Activated CD8-positive, alpha-beta memory T cell treated with anti-CD3 and anti-CD28 coated beads, Interleukin-2, amount 10 ng/mL, durations not matched to agents 7 days and 5 days (primary cell): ENCODE results near the gene FCN1. TPM values are rescaled to one million over a fixed set of nuclear protein-coding genes. Genes with fewer than 3 reads are reported as not detected.

Experiments used
- ATAC-seq: fragments of 150-1000 bp; cut with Tn5 transposase; one replicate; pipeline ENCODE4 v1.10.0; 2021; ENCODE audit warnings: moderate library complexity
- CTCF ChIA-PET: fragments of 350-600 bp; sonication (Branson Sonifier 250); formaldehyde crosslinking; loops from one replicate; lab custom pipeline; 2021; ENCODE audit warnings: antibody characterized with exemption; lab: Charles Lee
- DNase-seq: peaks from one replicate; pipeline ENCODE4 v3.0.0-alpha.2; 2020
- H3K27ac Mint-ChIP-seq: one replicate; pipeline ENCODE4 v1.8.0; 2021; ENCODE audit warnings: mild to moderate bottlenecking, mixed read lengths
- H3K27me3 Mint-ChIP-seq: one replicate; pipeline ENCODE4 v1.8.0; 2021; ENCODE audit warnings: mixed read lengths
- H3K36me3 Mint-ChIP-seq: one replicate; pipeline ENCODE4 v1.8.0; 2021; ENCODE audit warnings: mild to moderate bottlenecking, mixed read lengths
- H3K4me1 Mint-ChIP-seq: one replicate; pipeline ENCODE4 v1.8.0; 2021; ENCODE audit warnings: mixed read lengths
- H3K4me3 Mint-ChIP-seq: one replicate; pipeline ENCODE4 v1.8.0; 2021; ENCODE audit warnings: mild to moderate bottlenecking, moderate library complexity, mixed read lengths
- H3K9me3 Mint-ChIP-seq: one replicate; pipeline ENCODE4 v1.8.0; 2022; ENCODE audit warnings: low read depth, mixed read lengths
- total RNA-seq, 2 experiments: library from RNA; stranded (reverse); gene quantifications; one replicate each; pipeline ENCODE4 v1.2.3, GENCODE V29; 2021

FCN1 gene
- total RNA-seq, 2 experiments from 2014 or later = not detected

DNA sequence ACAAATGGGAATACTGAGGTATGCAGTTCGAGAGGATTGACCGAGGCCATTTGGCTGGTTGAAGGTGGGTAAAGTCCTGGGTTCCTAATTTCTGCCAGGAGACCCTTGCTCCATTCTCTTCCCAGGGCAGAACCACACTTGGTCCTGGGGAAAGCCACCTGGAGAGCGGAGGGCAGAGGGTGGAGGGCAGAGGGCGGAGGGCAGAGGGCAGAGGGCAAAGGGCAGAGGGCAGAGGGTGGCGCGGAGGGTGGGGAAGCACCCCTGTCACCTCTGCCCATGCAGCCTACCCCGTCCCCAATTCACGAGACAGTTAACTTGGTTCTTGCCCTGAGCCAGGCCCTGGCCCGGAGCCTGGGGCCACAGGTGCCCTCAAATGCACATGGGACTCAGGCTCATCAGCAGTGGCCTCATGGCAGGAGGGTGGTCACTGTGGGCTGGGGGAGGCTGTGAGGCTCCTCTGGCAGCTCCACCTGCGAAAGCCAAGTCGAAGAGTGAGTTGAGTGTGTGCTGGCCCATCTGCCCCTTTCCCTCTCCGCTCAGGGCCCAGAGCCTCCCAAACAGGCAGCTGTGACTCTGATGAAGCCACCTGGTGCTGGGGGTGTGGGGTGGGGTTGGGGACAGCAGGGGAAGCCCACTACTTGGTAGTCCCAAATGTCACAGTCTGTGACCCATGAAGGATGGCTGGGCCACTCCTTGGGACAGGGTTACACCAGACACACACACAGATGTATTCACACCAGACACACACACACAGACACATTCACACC is 28.0 kb upstream of the FCN1 start:
- Mint-ChIP-seq H3K27me3 (no peaks in the 10 kb centered on the region), H3K36me3 (no peaks in the 10 kb centered on the region), H3K4me1 (no peaks in the 10 kb centered on the region), H3K27ac (no peak overlapping the region), H3K9me3 (no peaks in the 10 kb centered on the region), H3K4me3 (no peak overlapping the region)
- no peak for DNase-seq
- CTCF ChIA-PET = no interaction called here
- ATAC-seq = no peak

DNA sequence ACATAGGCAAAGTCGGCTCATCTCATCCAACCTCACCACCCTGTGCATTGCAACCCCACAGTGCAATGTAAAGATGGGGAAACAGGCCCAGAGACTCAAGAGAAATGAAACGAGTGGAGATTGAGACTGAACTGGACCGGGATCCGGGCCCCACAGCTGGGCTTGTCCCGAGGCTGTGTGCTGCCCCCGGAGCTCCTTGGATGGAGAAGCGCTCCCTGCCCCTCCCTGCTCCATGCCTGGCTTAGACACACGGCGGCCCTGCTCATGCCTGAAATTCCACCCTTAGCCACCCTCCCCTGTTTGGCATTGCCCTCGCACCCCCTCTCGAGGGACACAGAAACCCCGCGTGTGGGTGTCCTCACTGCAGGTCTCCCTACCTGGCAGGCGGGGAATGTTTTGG is 27.2 kb upstream of the FCN1 start:
- ATAC-seq (no peak), DNase-seq (no peak)
- no peaks in the 10 kb centered on the region for H3K4me1 Mint-ChIP-seq
- H3K9me3 Mint-ChIP-seq = no peaks in the 10 kb centered on the region
- H3K27ac Mint-ChIP-seq = no peak overlapping the region
- H3K36me3 Mint-ChIP-seq = no peaks in the 10 kb centered on the region
- no peaks in the 10 kb centered on the region for H3K27me3 Mint-ChIP-seq
- CTCF ChIA-PET = no interaction called here
- no peak overlapping the region for H3K4me3 Mint-ChIP-seq

DNA sequence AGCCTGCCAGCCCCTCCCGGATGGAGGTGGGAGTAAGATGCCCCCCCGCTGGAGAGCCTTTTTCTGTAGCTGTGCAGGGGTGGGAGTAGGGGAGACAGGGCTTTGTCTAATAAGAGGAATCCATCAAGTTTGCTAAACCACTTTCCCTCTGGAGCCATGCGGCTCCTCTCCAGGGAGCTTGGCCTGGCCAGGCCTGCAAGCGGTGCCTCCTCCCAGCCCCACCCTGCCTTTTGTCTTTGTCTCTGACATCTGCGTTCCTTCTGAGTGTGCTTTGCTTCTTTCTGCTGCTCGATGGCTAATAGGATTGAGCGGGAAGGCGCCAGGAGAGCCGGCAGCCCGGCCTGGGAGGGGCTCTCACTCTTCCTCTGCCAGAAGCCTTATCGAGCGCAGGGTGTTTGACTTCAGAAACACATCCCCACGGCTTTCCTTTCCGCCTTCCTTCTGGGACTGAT is 26.7 kb upstream of the FCN1 start:
- no peak overlapping the region for H3K27ac Mint-ChIP-seq
- H3K27me3 Mint-ChIP-seq = no peaks in the 10 kb centered on the region
- H3K36me3 Mint-ChIP-seq = no peaks in the 10 kb centered on the region
- DNase-seq (no peak), ATAC-seq (no peak)
- no peaks in the 10 kb centered on the region for H3K4me1 Mint-ChIP-seq
- CTCF ChIA-PET = no interaction called here
- no peak overlapping the region for H3K4me3 Mint-ChIP-seq
- H3K9me3 Mint-ChIP-seq = no peaks in the 10 kb centered on the region

DNA sequence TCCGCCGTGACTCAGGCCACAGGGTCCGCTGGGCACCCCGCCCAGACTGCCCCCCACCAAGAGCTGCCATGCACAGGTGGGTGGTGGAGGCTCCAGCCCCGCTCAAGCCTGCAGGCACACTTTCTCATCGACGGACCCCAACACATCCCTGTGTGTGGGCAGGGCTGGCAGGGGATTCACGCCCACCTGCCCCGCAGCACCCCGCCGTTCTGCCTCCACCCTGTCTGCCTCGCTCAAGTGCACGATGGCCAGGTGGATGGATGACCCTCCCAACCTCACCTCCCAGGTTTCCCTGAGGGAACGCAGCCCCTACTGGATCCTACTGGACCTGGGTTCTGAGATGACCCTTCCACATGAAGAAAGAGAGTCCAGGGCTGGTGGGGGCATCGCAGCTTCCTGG is 26.1 kb upstream of the FCN1 start:
- Mint-ChIP-seq H3K4me3 (no peak overlapping the region), H3K9me3 (no peaks in the 10 kb centered on the region), H3K27ac (no peak overlapping the region), H3K27me3 (no peaks in the 10 kb centered on the region), H3K36me3 (no peaks in the 10 kb centered on the region), H3K4me1 (no peaks in the 10 kb centered on the region)
- CTCF ChIA-PET = no interaction called here
- ATAC-seq = no peak
- no peak for DNase-seq

DNA sequence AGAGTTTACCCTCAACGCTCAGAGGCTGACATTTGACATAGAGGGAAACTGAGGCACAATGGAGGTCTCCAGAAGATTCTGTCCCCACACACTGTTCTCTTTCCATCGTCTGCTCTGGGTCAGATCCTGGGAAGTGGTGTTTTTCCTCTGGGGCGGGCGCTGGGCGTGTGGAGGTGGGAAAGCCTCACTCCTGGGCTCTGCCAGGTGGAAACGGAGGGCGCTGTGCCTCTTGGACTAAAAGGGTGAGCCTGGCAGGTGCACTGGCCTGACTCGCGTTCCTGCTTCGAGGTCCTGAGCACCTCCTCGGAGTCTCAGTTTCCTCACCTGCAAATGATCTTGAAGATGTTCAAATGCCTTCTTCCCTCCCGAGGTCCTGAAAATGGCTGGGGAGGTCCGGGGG is 25.7 kb upstream of the FCN1 start:
- Mint-ChIP-seq H3K4me1 (no peaks in the 10 kb centered on the region), H3K27ac (no peak overlapping the region), H3K4me3 (no peak overlapping the region), H3K36me3 (no peaks in the 10 kb centered on the region), H3K9me3 (no peaks in the 10 kb centered on the region), H3K27me3 (no peaks in the 10 kb centered on the region)
- ATAC-seq (no peak), DNase-seq (no peak)
- CTCF ChIA-PET = no interaction called here

DNA sequence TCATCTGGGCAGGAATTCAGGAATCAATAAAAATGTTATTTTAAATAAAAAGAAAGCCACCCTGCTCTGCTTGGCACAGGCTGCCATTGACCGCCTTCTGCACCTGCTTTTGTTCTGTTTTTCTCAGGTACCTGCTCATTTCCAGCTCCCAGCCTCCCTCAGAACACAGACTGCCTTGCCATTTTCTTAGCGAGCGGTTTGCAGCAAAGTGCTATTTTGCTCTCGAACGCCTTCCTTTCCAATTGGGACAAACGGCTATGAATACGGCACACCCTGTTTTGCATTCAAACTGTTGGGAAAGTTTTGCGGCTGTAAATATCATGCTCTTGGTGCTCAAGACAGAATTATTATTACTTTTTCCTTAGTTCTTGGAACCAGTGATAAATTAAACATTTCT is 25.1 kb upstream of the FCN1 start:
- no peaks in the 10 kb centered on the region for H3K27me3 Mint-ChIP-seq
- DNase-seq (no peak), ATAC-seq (no peak)
- H3K4me3 Mint-ChIP-seq = no peak overlapping the region
- CTCF ChIA-PET = no interaction called here
- no peaks in the 10 kb centered on the region for H3K36me3 Mint-ChIP-seq
- no peak overlapping the region for H3K27ac Mint-ChIP-seq
- no peaks in the 10 kb centered on the region for H3K4me1 Mint-ChIP-seq
- H3K9me3 Mint-ChIP-seq = no peaks in the 10 kb centered on the region

DNA sequence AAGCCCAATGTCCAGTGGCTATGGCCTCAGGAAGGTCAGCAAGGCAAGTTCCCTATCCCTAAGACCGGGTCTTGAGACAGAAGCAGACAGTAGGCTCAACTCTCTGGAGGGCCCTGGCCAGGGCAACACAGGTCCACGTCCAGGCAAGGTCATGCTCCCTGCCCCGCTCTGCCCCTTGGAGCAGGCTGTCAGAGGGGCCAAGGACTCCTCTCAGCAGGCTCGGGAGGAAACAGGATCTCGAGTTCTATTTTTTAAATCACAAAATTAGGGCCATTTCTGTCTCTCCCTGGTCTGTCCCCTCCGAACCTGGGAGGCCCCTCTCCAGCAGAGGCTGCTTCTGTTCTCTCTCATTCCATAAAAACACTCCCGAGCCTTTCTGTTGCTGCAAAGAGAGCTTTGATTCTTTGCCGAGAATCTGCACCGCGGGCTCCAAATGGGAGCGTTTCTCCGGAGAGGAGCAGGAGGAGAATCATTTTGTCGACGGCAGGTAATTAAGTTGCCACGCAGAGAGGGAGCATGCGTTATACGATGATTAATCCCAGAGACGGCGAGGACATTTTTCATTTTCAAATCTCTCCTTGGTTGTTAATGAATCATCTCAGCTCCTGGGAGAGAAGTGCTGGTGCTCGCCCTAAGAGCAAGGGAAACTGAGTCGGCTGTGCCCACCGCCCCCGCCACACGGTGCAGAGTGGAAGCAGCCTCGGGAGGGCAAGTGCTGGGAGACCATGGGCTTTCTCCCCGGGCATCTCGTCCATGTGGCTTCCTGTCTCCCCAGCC is 24.5 kb upstream of the FCN1 start:
- CTCF ChIA-PET = no interaction called here
- H3K27ac Mint-ChIP-seq = no peak overlapping the region
- H3K4me3 Mint-ChIP-seq = no peak overlapping the region
- H3K36me3 Mint-ChIP-seq = no peaks in the 10 kb centered on the region
- H3K4me1 Mint-ChIP-seq = no peaks in the 10 kb centered on the region
- DNase-seq (no peak), ATAC-seq (no peak)
- no peaks in the 10 kb centered on the region for H3K9me3 Mint-ChIP-seq
- H3K27me3 Mint-ChIP-seq = no peaks in the 10 kb centered on the region

DNA sequence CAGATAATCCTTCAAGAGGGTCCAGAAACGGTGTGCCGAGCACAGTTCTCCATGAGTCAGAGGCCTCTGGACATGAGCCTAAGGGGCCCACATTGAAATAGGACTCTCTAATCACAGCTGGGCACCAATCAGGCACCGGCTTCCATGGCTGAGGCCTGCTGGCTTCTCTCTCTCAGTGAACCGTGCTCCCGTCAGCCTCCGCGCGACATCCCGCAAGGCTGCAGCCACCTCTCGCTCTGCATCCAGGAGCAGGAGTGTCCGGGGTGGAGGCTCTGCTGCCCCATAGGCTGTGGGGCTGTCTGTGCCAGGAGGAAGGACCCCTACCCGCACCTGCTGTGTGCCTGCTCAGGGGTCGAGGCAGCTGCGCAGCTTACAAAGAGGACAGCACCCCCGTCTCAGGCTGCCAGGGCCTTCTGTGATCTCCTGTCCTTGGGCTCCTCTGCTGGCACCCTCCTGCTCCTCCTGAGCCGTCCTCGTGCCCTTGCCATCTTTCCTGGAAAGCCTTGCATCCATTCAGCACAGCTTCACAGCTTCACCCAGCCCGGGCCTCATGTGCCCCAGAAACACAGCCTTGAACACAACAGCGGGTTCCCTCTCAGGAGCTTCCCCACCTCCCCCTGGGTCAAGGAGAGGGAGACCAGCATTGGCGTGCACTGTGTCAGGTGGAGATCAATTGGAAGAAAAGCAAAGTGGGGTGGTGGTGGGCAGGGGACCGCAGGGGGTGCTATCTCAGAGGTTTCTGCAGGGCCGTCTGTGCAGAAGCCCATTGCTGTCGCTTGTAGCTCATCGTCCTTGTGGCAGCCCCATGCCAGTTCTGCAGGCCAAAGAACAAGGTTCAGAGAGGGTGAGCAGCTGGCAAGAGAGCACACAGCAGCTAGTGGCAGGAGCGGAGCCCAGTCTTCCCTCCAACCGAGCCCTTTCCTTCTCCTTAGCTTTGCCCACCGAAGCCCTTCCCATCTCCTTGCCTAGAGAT is 22.8 kb upstream of the FCN1 start:
- Mint-ChIP-seq H3K36me3 (no peaks in the 10 kb centered on the region), H3K9me3 (no peaks in the 10 kb centered on the region), H3K27me3 (no peaks in the 10 kb centered on the region), H3K4me3 (no peak overlapping the region), H3K4me1 (no peaks in the 10 kb centered on the region), H3K27ac (no peak overlapping the region)
- DNase-seq (no peak), ATAC-seq (no peak)
- CTCF ChIA-PET = no interaction called here

DNA sequence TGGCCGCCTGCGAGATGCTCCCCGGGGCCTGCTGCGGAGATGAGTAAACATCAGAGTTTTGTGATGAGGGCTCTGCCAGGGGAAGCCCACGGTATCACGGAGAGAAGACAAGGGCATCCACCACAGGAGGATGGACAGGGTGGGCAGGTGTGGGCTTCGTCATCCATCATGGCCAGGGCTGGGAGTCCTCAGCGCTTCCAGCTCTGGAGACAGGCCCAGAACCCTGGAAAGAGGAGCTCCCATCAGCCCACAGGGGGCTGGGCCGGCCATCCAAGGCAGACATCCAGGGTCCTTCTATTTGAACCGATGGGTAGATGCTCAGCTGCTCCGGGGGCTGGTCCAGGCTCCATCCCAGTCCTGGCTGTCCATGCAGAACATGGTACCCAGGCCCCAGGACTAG is 22.1 kb upstream of the FCN1 start:
- Mint-ChIP-seq H3K4me1 (no peaks in the 10 kb centered on the region), H3K27ac (no peak overlapping the region), H3K9me3 (no peaks in the 10 kb centered on the region), H3K27me3 (no peaks in the 10 kb centered on the region), H3K36me3 (no peaks in the 10 kb centered on the region), H3K4me3 (no peak overlapping the region)
- ATAC-seq (no peak), DNase-seq (no peak)
- CTCF ChIA-PET = no interaction called here

DNA sequence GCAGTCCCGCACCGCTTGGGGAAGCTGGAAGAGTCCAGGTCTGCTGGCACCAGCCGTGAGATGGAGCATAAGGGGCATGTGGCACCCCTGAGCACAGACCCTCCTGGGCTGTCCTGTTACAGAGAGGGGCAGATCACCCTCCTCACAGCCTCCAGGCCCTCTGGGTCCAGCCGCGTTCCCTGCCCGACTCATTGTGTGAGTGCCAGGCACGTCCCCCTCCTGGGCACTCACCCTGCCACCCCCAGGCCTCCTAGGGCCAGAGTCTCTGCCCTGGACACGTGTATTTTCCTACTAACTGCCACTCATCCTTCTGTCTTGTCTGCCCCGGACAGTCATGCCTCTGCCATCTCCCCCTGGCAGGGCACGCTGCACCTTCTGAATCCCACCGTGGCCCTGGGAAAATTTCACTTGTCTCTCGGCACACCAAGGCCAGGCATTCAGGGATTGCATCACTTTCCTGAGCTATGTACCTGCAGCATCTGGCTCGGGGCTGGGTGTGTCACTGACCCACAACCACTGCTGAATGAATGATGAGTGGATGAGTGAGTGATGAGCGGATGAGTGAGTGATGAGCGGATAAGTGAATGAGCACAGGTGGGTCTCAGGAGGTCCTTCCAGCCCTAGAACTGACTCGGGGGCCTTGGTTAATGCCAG is 21.5 kb upstream of the FCN1 start:
- CTCF ChIA-PET = no interaction called here
- Mint-ChIP-seq H3K9me3 (no peaks in the 10 kb centered on the region), H3K4me3 (no peak overlapping the region), H3K4me1 (no peaks in the 10 kb centered on the region), H3K36me3 (no peaks in the 10 kb centered on the region), H3K27me3 (no peaks in the 10 kb centered on the region), H3K27ac (no peak overlapping the region)
- ATAC-seq = no peak
- DNase-seq = no peak

DNA sequence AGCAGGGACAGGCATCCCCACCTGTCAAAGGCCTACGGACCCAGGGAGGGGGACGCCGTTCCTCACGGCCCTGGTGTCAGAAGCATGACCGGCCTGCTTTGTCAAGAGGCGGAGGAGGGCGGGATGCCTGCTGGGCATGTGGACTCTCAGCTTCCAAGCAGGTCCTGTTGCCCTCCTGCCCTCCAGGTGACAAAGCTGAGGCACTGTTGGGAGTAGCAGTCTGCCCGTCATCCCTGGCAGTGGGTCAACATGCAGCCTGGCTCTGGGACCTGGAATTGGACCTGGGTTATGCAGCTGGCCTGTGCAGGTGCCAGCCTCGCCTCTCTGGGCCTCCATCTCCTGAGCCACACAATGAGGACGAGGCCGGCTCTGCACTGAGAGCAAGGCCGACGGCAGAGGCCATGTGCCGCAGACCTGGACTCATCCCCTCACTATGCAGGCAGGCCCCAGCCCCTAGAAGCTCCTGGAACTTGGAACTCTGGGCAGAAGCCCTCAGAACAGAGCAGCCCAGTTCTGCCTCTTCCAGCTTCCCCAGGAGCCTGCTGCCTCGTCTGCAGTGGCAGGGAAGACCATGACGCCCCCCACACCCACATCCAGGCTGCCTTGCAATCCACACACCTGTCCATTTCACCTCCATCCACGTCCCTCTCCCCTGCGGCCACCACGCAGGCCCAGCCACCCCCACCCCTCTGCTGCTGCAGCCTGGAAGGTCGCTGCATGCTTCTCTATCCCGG is 20.8 kb upstream of the FCN1 start:
- no peak for DNase-seq
- no peaks in the 10 kb centered on the region for H3K27me3 Mint-ChIP-seq
- CTCF ChIA-PET = no interaction called here

DNA sequence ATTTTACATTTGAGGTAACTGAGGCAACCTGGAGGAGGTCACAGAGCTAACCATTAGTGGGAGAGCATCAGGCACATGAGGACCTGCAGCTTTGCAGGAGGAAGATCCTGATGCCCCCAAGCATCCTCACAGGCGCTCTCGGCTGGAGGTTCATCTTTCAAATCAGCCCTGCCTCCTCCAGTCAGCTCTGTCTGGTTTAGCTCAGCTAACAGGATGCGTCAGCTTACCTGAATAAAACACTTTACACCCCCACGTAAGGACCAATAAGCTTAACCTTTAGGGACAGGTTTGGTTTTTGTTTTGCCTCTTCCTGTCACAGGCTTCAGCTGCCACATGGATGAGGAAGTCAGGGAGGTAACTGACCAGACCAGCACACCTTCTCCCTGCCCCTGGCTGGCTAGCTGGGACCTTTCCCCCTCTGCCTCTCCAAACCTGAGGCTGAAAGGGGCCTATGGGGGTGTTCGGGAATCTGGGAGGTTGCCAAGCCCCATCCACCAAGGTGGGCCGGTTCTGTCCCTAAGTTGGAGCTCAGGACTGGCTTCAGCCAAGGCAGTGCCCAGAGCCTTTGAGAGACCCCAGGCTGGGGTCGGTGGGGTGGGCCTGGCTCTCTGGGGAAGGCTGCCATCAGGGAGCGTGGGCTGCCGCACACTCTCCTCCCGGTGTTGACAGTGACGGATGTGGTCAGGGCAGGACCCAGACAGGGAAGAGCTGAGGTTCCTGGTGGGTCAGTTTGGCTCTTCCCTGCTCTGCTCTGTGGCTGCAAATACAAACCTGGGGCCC is 20.0 kb upstream of the FCN1 start:
- H3K27ac Mint-ChIP-seq = no peak overlapping the region
- no peaks in the 10 kb centered on the region for H3K4me1 Mint-ChIP-seq
- no peaks in the 10 kb centered on the region for H3K36me3 Mint-ChIP-seq

More for the DNA sequence above, 20.8 kb upstream of the FCN1 start:
- ATAC-seq = no peak
- Mint-ChIP-seq H3K4me1 (no peaks in the 10 kb centered on the region), H3K36me3 (no peaks in the 10 kb centered on the region), H3K4me3 (no peak overlapping the region), H3K9me3 (no peaks in the 10 kb centered on the region), H3K27ac (no peak overlapping the region)

More for the DNA sequence above, 20.0 kb upstream of the FCN1 start:
- no peak for DNase-seq
- Mint-ChIP-seq H3K9me3 (no peaks in the 10 kb centered on the region), H3K27me3 (no peaks in the 10 kb centered on the region), H3K4me3 (no peak overlapping the region)
- ATAC-seq = no peak
- CTCF ChIA-PET = no interaction called here
